Keratinocyte (primary cell): Measurements from ENCODE around the gene COA7.

ENCODE experiments used
- EZH2 ChIP-seq: IDR thresholded peaks from one replicate; pipeline ENCODE4 v1.6.1; 2012; ENCODE audit warnings: inconsistent platforms, mild to moderate bottlenecking, low read length, moderate library complexity
- TF ChIP-seq, protein P1 (sequence below), 3 experiments: IDR thresholded peaks in 1 of 3; conservative IDR thresholded peaks in 1 of 3; optimal IDR thresholded peaks in 1 of 3; 2 replicates in 2 of 3; 3 replicates in 1 of 3; pipeline versions ENCODE3 to v1.5.1; 2011; ENCODE audit warnings: low read length in 3 of 3, mild to moderate bottlenecking in 3 of 3, moderate library complexity in 2 of 3, control low read depth in 1 of 3, inconsistent platforms in 1 of 3; ENCODE audit not compliant: insufficient read depth in 2 of 3; ENCODE audit errors: extremely low read depth in 1 of 3

GRCh38 chr1:52663716-52664115 is 34.4 kb downstream of the COA7 start:
- TF ChIP-seq, protein P1, sequence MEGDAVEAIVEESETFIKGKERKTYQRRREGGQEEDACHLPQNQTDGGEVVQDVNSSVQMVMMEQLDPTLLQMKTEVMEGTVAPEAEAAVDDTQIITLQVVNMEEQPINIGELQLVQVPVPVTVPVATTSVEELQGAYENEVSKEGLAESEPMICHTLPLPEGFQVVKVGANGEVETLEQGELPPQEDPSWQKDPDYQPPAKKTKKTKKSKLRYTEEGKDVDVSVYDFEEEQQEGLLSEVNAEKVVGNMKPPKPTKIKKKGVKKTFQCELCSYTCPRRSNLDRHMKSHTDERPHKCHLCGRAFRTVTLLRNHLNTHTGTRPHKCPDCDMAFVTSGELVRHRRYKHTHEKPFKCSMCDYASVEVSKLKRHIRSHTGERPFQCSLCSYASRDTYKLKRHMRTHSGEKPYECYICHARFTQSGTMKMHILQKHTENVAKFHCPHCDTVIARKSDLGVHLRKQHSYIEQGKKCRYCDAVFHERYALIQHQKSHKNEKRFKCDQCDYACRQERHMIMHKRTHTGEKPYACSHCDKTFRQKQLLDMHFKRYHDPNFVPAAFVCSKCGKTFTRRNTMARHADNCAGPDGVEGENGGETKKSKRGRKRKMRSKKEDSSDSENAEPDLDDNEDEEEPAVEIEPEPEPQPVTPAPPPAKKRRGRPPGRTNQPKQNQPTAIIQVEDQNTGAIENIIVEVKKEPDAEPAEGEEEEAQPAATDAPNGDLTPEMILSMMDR (optimal IDR thresholded peaks at IDR 0.05 in 1 of 3, IDR thresholded peaks at IDR 0.05 in 1 of 3, conservative IDR thresholded peaks at IDR 0.05 in 1 of 3; ENCODE audit: extremely low read depth in 1 of 3, insufficient read depth in 2 of 3, low read length in 3 of 3) = no peak
- TF ChIP-seq EZH2 = no peak
